GM21529 (cell line): ENCODE data around the gene ITGA4.

ENCODE experiments used
- ATAC-seq: cut with Tn5 transposase; IDR thresholded peaks from one replicate; pipeline ENCODE4 v1.9.1; 2021; ENCODE audit not compliant: unreplicated experiment

The ITGA4 gene

GRCh38 chr2:181457741-181458425 is 697 bp downstream of the ITGA4 start:
- peak; percentile 21 for ATAC-seq

GRCh38 chr2:181458871-181459270 is 1.7 kb downstream of the ITGA4 start:
- no peak for ATAC-seq

GRCh38 chr2:181459621-181460021 is 2.4 kb downstream of the ITGA4 start:
- ATAC-seq = no peak

GRCh38 chr2:181461056-181461997 is 4.1 kb downstream of the ITGA4 start:
- no peak for ATAC-seq

- peak; percentile 35 for ATAC-seq
Measured at GRCh38 chr2:181462033-181462432, 4.8 kb downstream of the ITGA4 start.

- no peak for ATAC-seq
Measured at GRCh38 chr2:181463588-181463987, 6.4 kb downstream of the ITGA4 start.

- no peak for ATAC-seq
Measured at GRCh38 chr2:181464966-181465365, 7.8 kb downstream of the ITGA4 start.

- no peak for ATAC-seq
Measured at GRCh38 chr2:181465676-181466375, 8.6 kb downstream of the ITGA4 start.

GRCh38 chr2:181466661-181467576 is 9.7 kb downstream of the ITGA4 start:
- ATAC-seq = peak; percentile 41

- ATAC-seq = no peak
Measured at GRCh38 chr2:181467966-181468707, 11.0 kb downstream of the ITGA4 start.

GRCh38 chr2:181468811-181469210 is 11.6 kb downstream of the ITGA4 start:
- ATAC-seq = no peak

- ATAC-seq = no peak
Measured at GRCh38 chr2:181471226-181471625, 14.0 kb downstream of the ITGA4 start.

- no peak for ATAC-seq
Measured at GRCh38 chr2:181471783-181472182, 14.6 kb downstream of the ITGA4 start.

- no peak for ATAC-seq
Measured at GRCh38 chr2:181472990-181473389, 15.8 kb downstream of the ITGA4 start.

- no peak for ATAC-seq
Measured at GRCh38 chr2:181474222-181474881, 17.2 kb downstream of the ITGA4 start.

GRCh38 chr2:181483211-181483610 is 26.0 kb downstream of the ITGA4 start:
- ATAC-seq = no peak

GRCh38 chr2:181483876-181484275 is 26.7 kb downstream of the ITGA4 start:
- ATAC-seq = no peak

GRCh38 chr2:181484851-181485637 is 27.9 kb downstream of the ITGA4 start:
- no peak for ATAC-seq

- ATAC-seq = no peak
Measured at GRCh38 chr2:181485638-181485946, 28.4 kb downstream of the ITGA4 start.
